Putamen (tissue), 1 donor: ENCODE data around the gene MAML2.

Experiments
- DNase-seq: peaks from one replicate; pipeline ENCODE4 v3.0.0-alpha.2; 2016; ENCODE audit warnings: low spot score

The MAML2 gene

DNA sequence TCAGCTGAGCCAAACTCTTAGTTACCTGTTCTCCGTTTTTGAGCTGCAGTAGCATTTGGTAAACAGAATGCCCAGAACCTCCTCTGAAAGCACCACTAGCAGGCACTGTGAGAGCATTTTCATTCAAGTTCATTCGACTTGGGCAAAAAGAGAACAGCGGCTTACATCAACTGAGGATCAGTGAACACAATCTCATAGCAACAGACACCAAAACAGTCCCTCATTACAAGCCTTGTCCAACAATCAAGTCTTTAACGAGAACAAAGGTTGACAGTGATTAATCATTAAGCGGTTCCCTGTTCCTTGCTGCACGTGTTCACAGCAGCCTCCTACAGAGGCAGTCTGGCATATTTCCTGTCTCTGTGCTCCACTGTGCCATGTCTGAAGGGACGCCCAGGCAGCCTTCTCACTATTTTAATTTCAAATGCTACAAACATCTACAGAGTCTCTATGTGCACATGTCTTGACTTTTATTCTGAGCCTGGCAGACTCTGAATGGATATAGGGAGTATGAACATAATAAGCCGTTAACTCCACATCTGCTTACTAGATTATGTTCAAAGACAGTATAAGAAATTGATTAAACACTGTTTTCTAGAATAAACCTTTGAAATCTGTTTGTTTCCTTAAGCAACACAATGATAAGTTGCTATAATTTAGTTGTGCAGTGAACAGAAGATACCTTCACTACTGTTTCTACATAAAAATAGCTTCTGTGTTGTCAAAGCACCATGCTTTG lies 330.7 kb downstream of the MAML2 start:
- peak; percentile 88 for DNase-seq

DNA sequence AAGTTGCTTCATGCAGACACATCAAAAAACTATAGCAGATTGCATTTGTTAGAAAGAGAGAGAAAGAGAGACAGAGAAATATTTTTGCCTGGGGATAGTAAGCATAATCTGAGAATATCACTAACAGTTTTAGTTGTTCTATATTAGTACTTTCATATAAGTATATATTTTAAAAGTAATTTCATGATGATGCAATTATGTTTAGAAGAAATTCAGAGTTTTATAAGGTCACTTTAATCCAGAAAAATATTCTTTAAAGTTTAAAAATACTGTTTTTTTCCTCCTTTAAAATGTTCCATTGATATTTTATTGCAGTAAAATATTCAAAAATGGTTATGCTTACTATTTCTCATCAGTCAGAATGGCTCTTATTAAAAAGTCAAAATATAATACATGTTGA lies 332.3 kb downstream of the MAML2 start:
- DNase-seq = no peak

DNA sequence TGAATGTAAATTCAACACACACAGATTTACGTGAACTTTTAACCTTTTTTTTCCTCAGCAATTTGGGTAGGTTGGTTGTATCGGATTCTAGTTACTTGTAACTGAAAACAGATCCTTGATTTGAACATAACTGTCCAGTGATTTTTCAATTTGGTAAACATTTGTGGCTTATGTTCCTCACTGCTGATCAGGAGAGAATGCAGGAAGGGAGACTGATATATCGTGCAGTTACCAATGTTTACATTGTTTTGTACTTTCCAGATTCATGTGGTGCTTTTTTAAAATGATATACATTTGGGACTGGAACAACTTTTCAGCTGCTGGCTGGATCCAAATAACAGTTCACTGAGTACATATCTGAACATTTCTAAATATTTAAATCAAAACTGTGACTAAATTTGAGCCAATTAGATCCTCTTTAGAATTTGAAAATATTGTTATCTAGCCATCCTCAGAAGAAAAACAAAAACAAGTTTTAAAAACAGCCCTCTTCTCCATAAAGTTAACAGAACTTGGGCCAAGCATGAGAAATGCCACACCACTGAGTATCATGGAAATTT lies 334.8 kb downstream of the MAML2 start:
- no peak for DNase-seq

DNA sequence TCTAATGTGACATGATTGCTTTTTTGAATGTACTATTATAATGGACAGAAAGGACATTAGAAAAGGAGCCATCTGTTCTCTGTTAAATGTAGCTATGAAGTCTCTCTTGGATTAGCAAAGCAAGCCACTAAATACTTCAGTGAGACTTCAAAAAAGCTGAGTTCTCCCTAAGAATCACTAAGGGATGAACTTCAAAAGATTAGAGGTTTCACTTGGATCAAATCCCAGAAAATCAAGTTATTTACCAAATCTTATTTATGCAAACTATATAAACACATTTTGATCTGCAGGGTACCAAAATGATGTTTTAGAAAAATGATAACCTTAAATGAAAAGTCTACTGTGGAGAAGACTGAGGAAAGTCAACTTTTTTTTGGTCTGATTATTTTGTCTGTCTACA lies 337.0 kb downstream of the MAML2 start:
- no peak for DNase-seq

DNA sequence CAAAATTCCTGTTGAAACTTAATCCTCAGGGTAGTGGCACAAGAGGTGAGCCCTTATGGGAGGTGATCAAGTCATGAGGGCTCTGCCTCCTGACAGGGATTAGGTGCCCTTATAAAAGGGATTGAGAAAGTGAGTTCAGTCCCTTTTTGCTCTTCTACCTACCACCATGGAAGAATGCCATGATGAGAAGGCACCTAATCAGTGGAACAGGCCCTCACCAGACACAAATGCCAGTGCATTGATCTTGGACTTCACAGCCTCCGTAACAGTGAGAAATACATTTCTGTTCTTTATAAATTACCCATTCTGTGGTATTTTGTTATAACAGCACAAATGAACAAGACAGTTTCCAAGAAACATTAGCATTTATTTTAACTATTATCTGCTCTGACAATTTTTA lies 338.1 kb downstream of the MAML2 start:
- DNase-seq = no peak

DNA sequence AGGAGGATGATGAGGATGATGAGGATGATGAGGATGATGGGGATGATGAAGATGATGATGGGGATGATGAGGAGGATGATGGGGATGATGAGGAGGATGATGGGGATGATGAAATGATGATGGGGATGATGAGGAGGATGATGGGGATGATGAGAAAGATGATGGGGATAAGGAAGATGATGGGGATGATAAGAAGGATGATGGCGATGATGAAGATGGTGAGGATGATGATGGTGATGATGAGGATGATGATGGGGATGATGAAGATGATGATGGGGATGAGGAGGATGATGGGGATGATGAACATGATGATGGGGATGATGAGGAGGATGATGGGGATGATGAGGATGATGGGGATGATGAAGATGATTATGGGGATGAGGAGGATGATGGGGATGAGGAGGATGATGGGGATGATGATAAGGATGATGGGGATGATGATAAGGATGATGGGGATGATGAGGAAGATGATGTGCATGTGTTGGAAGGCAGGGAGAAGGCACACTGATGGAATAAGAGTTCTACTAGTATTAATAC lies 340.2 kb downstream of the MAML2 start:
- DNase-seq = no peak

DNA sequence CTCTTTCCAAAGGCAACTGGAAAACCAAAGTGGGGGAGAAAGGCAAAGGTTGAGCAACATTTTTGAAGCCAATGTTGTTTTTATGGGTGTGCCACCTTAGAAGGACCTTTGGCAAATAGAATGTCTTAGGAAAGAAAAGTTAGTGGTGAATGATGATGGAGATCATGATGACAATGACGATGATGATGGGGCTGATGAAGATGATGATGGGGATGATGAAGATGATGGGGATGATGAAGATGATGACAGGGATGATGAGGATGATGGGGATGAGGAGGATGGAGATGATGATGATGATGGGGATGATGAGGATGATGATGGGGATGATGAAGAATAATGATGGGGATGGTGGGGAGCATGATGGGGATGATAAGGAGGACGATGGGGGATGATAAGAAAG lies 340.7 kb downstream of the MAML2 start:
- DNase-seq = no peak

DNA sequence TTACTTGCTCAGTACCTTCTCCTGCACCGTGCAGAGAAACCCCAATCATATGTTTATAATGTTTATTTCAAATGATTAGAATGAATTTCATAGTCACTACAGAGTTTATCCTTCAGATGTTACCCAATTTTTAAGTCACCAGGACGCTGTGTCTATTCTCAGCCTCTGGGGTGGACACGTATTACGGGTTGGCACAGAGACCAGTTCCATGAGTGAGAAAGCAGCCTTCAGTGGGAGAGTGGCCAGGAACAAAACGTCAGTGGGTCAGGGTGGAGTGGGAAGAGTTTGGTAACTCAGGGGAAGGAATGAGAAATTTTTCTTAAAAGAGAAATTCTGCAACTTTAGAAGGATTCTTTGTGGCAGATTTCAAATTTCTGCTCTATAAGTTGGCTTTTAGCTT lies 342.0 kb downstream of the MAML2 start:
- DNase-seq = peak; percentile 46

DNA sequence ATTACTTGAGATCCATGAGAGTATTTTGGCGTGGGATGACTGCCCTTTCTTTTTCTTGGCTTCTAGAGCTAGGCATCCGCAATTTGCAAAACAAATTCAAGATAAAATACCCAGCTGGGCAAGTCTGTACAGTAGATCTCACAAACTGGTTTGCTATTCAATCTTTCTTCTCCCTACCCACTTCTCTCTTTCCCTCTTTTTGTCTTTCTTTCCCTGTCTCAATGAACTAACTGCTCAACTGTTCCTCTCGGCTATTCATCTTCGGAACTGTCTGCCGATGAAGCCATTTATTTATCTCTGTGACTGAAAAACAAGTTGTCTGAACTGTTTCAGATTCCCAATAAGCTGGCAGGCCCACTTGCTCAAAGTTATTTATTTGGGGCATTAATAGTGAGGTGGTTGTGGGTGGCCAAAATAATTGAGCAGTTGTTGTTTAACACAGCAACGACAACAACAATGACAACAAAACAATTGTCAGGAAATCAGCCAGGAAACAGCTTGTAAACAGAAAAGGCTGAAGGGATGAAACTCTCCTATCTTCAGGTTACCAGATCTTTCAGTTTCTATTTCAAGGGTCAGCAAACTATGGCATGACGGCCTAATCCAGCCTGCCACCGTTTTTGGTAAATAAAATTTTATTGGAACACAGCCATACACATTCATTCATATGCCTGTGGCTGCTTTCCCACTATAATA lies 343.1 kb downstream of the MAML2 start:
- no peak for DNase-seq

DNA sequence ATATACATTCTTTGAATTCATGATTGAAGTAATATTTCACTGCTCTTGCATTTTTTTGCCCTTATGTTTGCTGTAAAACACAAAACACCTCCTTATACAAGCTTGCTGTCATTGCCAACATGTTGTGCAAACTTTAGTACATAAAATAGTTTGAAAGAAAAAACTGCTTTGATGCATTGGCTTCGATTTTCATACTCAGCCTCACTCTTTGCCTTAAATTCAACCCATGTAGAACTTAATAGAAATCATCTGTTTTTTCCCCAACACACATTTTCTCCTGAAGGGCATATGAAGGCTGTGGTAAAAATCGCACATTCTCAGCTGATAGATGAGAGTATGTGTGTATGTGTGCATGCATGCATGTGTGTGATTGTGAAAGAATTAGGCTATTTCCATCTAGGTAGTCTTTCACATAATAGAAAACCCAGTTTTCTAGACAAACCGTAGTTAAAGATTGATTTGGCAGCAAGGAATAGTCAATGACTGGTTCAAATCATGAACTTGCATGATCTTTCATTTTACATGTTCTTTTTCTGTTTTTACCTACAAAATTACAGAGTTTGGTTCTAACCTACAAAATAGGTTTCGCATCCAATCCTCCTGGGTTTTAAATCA lies 346.3 kb downstream of the MAML2 start:
- no peak for DNase-seq

DNA sequence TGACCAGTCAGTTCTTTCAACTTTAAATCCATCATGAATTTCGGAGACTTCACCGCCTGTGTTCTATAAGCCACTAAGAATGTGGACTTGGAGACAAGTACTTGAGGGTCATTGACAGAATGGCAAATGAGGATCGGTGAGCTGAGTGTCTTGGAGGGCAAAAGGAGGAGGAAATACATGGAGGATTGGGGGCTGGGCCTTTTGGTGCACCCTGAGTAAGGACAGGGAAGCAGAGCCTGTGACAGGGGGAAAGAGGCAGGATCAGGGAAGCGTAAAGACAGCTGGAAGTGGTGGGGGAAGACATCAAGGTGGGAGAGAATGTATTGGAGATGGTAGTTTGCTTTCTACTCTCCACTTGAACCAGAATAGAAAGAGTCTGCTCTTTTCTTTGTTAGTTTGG lies 348.7 kb downstream of the MAML2 start:
- no peak for DNase-seq

DNA sequence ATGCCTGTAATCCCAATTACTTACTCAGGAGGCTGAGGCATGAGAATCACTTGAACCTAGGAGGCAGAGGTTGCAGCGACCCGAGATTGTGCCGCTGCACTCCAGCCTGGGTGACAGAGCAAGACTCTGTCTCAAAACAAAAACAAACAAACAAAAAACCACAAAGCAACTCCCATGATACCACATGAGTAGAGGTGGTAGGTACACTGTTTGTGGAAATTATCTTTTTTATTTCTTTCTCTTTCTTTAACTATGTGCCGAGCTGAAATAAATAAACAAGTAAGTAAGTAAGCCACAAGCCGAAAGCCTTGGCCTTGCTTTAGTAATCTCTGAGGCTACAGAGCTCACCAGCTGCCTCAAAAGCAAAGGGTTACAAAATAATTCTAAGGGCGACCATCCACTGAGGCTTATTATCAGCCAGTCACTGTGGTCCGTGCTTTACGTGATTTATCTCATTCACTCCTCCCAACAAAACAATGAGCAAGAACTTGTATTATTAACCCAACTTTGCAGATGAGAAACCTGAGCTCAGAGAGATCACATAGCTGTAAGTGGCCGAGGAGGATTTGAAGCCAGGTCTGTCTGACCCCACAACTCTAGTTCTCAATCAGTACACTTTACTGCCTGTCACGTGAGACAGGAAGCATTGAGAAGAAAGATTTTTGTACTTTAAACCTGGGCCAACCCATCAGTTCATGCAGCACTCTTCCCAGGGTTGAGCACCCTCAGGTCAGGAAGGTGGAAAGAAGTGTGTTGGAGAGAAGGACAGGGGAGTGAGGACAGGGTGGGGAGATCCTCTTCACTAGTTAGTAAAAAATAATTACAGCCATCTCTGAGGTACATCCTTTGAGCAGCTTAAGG lies 349.3 kb downstream of the MAML2 start:
- DNase-seq = no peak

DNA sequence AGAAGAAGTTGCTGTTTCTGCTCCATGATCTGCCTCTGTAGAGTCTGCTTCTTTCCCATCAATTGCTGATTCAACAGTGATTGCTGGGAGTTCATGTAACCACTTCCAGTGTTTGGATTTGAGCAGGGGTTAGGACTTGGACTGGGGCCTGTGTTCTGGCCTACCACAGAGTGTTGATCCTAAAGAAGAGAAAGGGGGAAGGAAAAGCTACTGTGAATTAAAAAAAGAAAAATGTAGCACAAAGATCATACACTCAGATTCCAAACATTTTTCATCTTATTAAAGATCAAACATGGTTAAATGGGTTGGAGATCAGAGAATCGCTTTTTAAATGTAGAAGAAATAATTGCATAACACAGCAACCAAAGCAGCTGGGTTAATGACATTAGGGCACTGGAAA lies 351.4 kb downstream of the MAML2 start:
- no peak for DNase-seq

DNA sequence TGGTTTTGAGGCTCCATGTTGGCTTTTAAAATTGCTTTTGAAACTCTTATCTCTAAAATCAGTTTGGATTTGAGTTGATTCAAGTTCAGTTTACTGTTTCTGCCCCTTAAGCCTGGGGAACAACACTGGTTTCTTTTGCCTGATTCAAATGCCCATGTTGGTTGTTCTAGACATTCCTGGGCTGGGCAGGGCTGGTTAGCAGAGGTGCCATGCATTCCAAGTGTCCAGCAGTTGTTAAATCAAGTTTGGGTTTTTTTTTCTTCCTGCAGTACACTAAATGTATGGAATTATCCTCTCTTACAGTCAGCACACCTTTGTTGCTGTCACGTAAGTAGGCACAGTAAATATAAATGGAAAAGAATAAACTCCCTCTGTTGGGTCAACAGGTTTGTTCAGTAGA lies 351.9 kb downstream of the MAML2 start:
- DNase-seq = no peak

DNA sequence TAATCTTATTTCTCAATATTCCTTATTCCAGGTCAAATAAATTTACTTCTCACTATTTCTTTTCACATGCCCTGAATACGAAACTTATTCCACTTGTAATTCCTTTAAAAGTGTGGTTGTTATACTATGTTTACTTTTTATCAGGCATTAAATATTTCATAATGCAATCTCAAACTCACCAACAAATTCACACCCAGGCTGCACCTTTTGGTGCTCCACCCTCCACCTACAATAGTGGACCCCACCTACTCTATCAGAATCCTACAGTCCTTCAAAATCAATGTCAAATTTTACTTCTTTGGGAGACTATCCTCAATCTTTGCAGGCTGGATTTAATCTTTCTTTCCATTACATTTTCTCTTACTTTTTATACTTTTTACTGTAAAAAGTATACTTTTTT lies 353.2 kb downstream of the MAML2 start:
- no peak for DNase-seq

DNA sequence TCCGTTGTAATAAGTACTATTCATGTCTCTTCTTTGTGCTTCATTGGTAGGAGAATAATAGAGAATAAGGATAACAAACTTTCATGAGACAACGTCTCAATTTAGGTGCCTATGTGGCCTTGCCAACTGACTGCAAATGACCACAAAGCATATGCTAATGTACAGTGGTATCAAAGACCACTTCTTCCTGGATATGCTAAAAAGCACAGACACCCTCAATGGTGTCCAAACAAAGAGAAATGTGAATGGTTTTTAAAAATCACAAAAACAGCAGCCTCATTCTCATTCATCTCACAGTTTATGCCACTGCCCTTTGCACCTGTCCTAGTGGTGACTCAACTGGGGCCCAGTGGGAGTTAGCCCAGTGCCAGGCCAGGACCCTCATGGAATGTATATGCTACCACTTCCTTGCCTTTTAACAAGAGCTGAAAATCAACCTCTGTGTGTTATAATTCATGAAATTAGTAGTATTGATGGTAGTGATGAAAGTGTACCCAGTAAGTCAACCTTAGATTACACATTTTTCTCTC lies 353.9 kb downstream of the MAML2 start:
- no peak for DNase-seq

DNA sequence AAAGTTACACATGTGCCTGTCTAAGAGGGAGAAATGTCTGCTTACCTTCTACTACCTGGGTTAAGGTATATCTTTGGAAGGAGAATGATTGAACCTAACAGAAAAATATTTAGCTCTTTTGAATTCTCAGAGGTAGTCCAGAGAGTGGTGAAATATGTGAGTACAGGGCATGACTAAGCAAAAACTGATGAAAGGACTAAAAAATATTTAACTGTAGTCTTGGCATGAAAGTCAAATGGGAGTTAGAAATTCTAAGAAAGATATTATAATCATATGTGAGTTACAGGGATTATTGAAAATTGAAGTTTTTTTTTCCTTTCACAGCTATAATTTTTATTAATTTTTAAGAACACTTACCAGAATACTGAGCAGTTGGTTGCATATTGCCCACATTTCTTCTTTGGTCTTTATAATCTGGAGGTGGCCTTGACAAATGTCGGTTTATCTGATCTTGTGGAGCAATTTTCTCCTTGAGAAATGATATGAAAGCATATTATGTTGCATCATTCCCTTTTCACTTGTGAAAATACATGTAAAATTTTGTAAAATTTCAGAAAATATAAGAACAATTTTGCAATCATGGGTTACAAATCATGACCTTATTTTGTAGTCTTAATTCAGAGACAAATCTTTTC lies 357.7 kb downstream of the MAML2 start:
- DNase-seq = no peak

DNA sequence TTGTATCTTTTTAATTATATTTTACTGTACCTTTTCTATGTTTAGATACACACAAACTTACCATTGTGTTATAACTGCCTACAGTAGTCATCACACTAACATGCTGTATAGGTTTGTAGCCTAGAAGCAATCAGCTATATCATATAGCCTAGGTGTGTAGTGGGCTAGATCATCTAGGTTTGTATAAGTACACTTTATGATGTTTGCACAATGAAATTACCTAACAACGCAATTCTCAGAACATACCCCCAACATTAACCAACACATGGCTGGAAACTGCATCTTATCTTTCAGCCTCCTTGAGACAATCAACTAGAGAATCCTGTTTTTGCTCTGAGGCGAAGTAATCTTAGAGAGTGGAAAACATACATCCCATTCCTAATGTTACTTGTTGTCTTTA lies 358.9 kb downstream of the MAML2 start:
- no peak for DNase-seq

DNA sequence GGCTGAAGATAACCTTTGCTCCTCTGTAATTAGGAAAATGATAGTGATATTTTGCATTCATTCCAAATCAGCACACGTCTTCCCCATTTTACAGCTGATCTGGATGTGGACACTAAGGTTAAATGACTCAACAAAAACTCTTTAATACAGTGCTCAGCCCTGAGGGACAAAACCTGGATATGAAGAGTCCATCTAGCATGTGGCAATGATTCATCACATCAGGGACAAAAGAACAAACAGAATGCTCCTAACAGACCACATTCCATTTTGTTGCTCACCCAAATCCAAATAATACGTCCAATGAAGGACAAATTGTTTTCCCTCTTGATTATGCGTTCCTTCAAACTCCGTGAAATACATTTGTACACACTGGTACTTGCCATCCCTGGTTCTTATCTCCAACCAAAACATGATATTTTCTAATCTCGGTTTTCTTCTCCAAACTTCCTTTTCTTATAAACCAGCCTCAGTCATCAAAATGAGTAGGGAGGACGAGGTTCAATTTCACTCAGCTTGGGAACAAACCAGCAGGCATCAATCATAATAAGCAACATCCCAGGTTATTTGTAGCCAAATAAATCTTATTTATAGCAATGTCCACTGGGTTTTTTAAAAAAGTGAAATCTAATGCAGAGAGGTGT lies 365.3 kb downstream of the MAML2 start:
- DNase-seq = no peak

DNA sequence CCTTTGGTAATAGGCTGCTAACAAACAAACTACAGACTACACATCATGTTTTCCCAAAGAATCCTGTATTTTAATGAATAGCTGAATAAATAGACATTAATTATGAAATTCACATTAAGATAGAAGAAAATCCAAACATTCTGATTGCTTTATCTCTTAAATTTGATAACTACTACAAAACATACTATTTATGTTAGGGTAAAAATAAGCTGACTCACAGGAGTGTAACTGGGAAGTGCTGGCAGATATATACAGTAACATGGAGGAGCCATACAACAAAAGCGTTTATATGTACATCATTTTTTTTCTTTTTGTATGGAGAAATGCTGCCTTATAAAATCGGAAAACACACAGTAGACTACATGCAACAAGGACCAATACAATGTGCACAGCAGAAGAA lies 366.4 kb downstream of the MAML2 start:
- no peak for DNase-seq

DNA sequence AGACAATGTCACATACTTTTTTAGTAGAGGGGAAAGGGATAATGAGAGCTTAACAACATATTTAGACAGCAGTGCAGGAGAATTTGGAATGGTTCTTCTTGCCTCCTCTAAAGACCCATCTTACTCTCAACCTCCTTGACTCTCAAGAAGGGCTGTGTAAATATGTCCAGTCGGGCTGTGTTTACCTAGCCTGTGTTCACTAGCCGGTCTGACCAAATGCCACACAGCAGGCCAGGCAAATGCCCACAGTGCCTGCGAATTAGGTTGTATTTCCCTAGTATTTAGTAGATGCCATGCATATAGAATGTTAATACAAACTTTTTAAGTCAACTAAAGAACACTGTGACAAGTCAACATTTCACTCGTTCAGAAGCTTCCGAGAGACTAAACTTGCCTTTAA lies 367.7 kb downstream of the MAML2 start:
- no peak for DNase-seq
